Measurements from ENCODE around the gene MPPED2.

- TF ChIP-seq CTCF (IDR thresholded peaks at IDR 0.05) (no peak), POLR2A (IDR thresholded peaks at IDR 0.05) (no peak), POLR2AphosphoS5 (IDR thresholded peaks at IDR 0.05) (no peak)
These were observed 161.8 kb downstream of the MPPED2 start for GRCh38 chr11:30424321-30424720.

Data from stomach (tissue), 4 donors.